Lung (tissue), 12 donors: Measurements from ENCODE around the gene FBXL16. TPM values are rescaled to one million over a fixed set of nuclear protein-coding genes. Genes with fewer than 3 reads are reported as not detected.
A peak's percentile ranks its signal among the peaks of the same experiment; 100 is the strongest.

Source experiments
- ATAC-seq: fragments of 200-7000 bp; cut with Tn5 transposase; one replicate; pipeline ENCODE4 v1.9.1; 2020; ENCODE audit warnings: moderate number of reproducible peaks; ENCODE audit not compliant: insufficient read depth, low FRiP score
- DNase-seq, 3 donors: peaks; one replicate each; pipeline ENCODE4 v3.0.0-alpha.2; 2013 to 2017
- H3K27ac ChIP-seq, 2 donors: one replicate each; pipeline ENCODE4 v1.5.1; 2013; ENCODE audit warnings: mild to moderate bottlenecking in 2 of 2, moderate library complexity in 2 of 2, control low read depth in 1 of 2, inconsistent platforms in 1 of 2, low read depth in 1 of 2, low read length in 1 of 2
- H3K27me3 ChIP-seq, 3 donors: one replicate each; pipeline ENCODE4 v1.5.1; 2013; ENCODE audit warnings: low read length in 2 of 3; ENCODE audit not compliant: control insufficient read depth in 3 of 3, insufficient read depth in 3 of 3
- H3K36me3 ChIP-seq, 4 donors: one replicate each; pipeline ENCODE4 v1.5.1; 2013; ENCODE audit warnings: low read length in 4 of 4, mild to moderate bottlenecking in 1 of 4, moderate library complexity in 1 of 4; ENCODE audit not compliant: control insufficient read depth in 4 of 4, insufficient read depth in 4 of 4
- H3K4me1 ChIP-seq, 5 donors: one replicate each; pipeline ENCODE4 v1.5.1; 2013; ENCODE audit warnings: low read length in 5 of 5, mild to moderate bottlenecking in 2 of 5, moderate library complexity in 1 of 5; ENCODE audit not compliant: control insufficient read depth in 5 of 5, insufficient read depth in 5 of 5
- H3K4me3 ChIP-seq: one replicate; pipeline ENCODE4 v1.5.1; 2013; ENCODE audit warnings: mild to moderate bottlenecking, control low read depth, moderate library complexity
- H3K9ac ChIP-seq, 2 donors: one replicate each; pipeline ENCODE4 v1.5.1; 2013; ENCODE audit warnings: low read length in 2 of 2, control low read depth in 1 of 2; ENCODE audit not compliant: insufficient read depth in 1 of 2
- H3K9me3 ChIP-seq, 4 donors: one replicate each; pipeline ENCODE4 v1.5.1; 2013; ENCODE audit warnings: low read length in 3 of 4, mild to moderate bottlenecking in 1 of 4, moderate library complexity in 1 of 4; ENCODE audit not compliant: control insufficient read depth in 4 of 4, insufficient read depth in 3 of 4
- WGBS, 2 donors: extraction: QIAGEN DNeasy Blood & Tissue Kit; methylation state at CpG; one replicate each; pipeline ENCODE4 v1.1.7; 2013; 5-methylcytosine and 5-hydroxymethylcytosine counted together
- polyA plus RNA-seq, 2 donors: library from polyadenylated mRNA; stranded (reverse); fragments of 200-250 nt; gene quantifications; one replicate each; pipeline ENCODE4 v1.2.1, GENCODE V29; 2013
- total RNA-seq, 2 donors: library from RNA; depleted of rRNA in 1 of 2; stranded (reverse); fragments of >200 nt in 1 of 2; gene quantifications; one replicate each; pipeline ENCODE4 v1.2.1, GENCODE V29; 2014 to 2021
- TF ChIP-seq, protein P1 (sequence below): IDR thresholded peaks from 2 replicates; pipeline ENCODE4 v1.5.1; 2012; ENCODE audit warnings: mild to moderate bottlenecking; ENCODE audit errors: control extremely low read depth, extremely low read depth
- donor health status: control.
- donor health status: control.
- donor health status: Bipolar disorder and iron deficiency.
- donor health status: healthy.
- donor health status: DM: yes; HTN: yes; CAD: no.

Gene FBXL16
- total and polyA plus RNA-seq, 4 donors, result 0.14 to 7.4 (median 2.9) TPM

DNA sequence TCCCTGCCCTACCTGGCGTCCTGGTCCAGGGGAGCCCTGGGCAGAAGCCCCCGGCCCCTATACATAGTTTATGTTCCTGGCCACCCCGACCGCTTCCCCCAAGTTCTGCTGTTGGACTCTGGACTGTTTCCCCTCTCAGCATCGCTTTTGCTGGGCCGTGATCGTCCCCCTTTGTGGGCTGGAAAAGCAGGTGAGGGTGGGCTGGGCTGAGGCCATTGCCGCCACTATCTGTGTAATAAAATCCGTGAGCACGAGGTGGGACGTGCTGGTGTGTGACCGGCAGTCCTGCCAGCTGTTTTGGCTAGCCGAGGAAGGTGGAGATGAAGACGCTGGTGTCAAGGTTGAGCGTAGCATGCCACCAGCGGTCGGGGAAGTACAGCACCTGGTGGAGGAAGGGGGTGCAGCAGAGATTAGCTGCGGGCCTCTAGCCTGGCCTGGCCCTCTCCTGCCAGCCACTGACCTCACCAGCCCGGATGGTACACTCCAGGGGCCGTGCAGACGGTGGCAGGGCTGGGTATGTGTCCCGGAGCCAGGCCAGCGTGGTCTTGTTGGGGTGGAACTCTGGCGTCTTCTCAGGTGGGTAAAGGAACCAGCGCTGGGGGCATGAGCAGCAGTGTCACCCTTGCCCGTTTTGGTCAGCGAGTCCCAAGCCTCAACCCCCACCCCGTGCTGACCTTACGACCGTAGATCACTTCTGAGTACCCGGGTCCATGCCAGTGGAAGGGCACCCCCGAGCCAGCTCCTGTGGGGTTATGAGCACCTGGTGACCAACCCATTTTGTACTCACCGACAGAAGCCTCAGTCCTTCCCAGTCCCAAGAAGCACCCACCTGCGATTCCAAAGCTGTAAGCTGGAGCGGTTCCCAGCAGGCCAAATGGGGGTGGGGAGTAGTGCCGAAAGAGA, 22.9 kb downstream of the FBXL16 start:
- Histone ChIP-seq H3K27ac (no peak overlapping the region), H3K4me1 (peaks cover 4 to 33% (median 25%) of the 10 kb centered on the region in 5 donors), H3K4me3 (no peak overlapping the region), H3K27me3 (no peaks in the 10 kb centered on the region), H3K36me3 (peaks cover 3 to 33% (median 21%) of the 10 kb centered on the region in 4 donors), H3K9me3 (no peaks in the 10 kb centered on the region), H3K9ac (no peak overlapping the region)
- 89 to 91% methylated on average over 36 of the region's 36 CpGs for WGBS, 2 donors
- DNase-seq (no peak), ATAC-seq (no peak)
- TF ChIP-seq, protein P1, sequence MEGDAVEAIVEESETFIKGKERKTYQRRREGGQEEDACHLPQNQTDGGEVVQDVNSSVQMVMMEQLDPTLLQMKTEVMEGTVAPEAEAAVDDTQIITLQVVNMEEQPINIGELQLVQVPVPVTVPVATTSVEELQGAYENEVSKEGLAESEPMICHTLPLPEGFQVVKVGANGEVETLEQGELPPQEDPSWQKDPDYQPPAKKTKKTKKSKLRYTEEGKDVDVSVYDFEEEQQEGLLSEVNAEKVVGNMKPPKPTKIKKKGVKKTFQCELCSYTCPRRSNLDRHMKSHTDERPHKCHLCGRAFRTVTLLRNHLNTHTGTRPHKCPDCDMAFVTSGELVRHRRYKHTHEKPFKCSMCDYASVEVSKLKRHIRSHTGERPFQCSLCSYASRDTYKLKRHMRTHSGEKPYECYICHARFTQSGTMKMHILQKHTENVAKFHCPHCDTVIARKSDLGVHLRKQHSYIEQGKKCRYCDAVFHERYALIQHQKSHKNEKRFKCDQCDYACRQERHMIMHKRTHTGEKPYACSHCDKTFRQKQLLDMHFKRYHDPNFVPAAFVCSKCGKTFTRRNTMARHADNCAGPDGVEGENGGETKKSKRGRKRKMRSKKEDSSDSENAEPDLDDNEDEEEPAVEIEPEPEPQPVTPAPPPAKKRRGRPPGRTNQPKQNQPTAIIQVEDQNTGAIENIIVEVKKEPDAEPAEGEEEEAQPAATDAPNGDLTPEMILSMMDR, result no peak

DNA sequence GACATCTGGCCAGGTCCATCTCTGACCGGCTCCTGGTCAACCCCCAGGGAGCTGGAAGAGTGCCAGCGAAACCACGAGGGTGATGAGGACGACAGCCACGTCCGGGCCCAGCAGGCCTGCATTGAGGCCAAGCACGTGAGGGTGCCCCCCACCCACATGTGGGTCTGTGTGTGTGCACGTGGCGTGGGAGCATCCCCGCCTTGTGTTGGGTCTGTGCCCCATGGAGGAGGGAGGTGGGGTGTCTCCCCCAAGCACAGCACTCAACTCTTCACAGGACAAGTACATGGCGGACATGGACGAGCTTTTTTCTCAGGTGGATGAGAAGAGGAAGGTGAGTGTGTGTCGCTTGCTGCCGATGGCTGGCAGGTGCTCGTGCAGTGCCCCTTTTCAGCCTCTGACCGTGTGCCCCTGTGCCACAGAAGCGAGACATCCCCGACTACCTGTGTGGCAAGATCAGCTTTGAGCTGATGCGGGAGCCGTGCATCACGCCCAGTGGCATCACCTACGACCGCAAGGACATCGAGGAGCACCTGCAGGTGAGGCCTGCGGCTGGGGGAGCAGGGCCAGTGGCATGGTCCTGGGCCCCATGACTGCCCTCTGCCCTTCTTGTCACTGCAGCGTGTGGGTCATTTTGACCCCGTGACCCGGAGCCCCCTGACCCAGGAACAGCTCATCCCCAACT, 23.7 kb downstream of the FBXL16 start:
- Histone ChIP-seq H3K4me3 (no peak overlapping the region), H3K9me3 (no peaks in the 10 kb centered on the region), H3K36me3 (peaks cover 3 to 28% (median 17%) of the 10 kb centered on the region in 4 donors), H3K4me1 (peaks cover 4 to 35% (median 25%) of the 10 kb centered on the region in 5 donors), H3K27me3 (no peaks in the 10 kb centered on the region), H3K9ac (no peak overlapping the region), H3K27ac (no peak overlapping the region)
- no peak for ATAC-seq
- DNase-seq, result no peak
- TF ChIP-seq, protein P1, result no peak
- WGBS, 2 donors, result 77 to 79% methylated on average over 26 to 28 of the region's 28 CpGs

DNA sequence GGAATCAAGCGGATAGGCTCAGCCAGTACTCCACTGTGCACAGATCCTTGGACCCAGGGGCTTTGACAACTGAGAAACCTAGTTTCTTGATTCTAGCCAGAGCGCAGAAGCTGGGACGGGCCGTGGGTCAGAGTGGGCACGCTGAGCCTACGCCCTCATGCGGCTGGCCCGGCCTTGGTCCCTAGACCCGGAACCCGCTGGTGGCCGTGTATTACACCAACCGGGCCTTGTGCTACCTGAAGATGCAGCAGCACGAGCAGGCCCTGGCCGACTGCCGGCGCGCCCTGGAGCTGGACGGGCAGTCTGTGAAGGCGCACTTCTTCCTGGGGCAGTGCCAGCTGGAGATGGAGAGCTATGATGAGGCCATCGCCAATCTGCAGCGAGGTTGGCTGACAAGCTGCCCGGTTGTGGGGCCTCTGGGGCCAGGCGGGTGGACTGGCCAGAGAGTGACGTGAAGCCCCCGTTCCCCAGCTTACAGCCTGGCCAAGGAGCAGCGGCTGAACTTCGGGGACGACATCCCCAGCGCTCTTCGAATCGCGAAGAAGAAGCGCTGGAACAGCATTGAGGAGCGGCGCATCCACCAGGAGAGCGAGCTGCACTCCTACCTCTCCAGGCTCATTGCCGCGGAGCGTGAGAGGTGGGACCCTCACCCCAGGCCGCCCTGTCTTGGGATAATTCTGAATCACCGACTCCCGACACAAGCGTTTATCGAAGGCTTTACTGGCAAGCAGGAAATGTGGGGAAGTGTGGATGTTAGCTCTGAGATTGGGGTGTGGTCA, 24.4 kb downstream of the FBXL16 start:
- H3K36me3 ChIP-seq, result peaks cover 3 to 21% (median 16%) of the 10 kb centered on the region in 4 donors

More for the DNA sequence above, 24.4 kb downstream of the FBXL16 start:
- TF ChIP-seq, protein P1, result no peak
- peak overlapping the region; percentile 83 to 94 for H3K27ac ChIP-seq
- no peak overlapping the region for H3K9ac ChIP-seq
- WGBS, 2 donors, result 45 to 51% methylated on average over 44 of the region's 44 CpGs
- DNase-seq (no peak), ATAC-seq (no peak)
- no peaks in the 10 kb centered on the region for H3K27me3 ChIP-seq
- H3K4me1 ChIP-seq, result peaks cover 4 to 35% (median 25%) of the 10 kb centered on the region in 5 donors
- peak overlapping the region; percentile 84 for H3K4me3 ChIP-seq
- no peaks in the 10 kb centered on the region for H3K9me3 ChIP-seq
